Stimulated activated CD4-positive, alpha-beta T cell treated with anti-CD3 and anti-CD28 coated beads, TNF-alpha, amount 100 ng/mL, for 4 hours (primary cell): ENCODE results near the gene NUDT11.
"Not testable (repeated sequence)": the region's sequence is repeated elsewhere in the genome, so short reads cannot be mapped to it uniquely, and the experiment has no call there.

Source experiments
- DNase-seq, 3 experiments: peaks; one replicate each; pipeline ENCODE4 v3.0.0-alpha.2; 2020; ENCODE audit warnings: low read depth in 3 of 3

Gene NUDT11

DNA sequence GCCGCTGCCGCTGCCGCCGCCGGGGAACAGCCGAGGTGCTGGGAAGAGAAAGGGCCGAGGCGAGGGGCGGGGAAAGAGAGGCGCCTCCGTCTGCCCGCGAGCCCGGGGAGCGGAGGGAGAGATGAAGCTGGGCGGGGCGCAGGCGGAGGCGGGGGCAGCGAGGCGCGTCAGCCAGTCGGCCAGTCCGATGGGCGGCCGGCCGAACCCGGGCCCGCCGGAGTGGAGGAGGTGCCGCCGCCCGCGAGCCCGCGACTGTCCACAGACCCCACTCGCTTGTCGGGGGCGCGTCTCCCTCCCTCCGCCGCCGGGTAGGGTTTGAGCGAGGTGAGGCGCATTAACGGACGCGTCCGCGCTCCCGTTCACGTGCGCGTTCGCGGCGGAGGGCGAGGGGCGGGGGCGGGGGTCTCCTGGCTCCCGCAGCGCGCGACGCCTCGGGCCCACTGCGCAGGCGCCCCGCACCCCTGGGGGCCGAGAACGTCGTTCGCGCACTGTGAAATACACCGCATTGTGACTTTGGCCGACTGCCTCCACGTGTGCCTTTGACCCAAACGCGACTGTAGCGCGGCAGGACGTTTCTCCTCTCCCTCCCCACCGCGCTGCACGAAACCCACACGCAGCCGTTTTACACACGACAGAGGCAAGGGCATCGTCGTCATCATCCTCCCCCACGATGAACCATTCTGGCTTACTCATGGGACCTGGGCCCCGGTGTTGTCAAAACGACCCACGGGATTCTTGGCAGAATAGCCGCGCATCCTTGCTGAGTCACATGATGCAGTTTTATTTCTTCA, at the start of gene NUDT11:
Gene NUDT11 (minus strand): TSS at position 92 of the 791 bp plus-strand sequence. CDS start 148 bp downstream, outside the sequence.
- peak; percentile 14 to 21 (median 20) for DNase-seq

DNA sequence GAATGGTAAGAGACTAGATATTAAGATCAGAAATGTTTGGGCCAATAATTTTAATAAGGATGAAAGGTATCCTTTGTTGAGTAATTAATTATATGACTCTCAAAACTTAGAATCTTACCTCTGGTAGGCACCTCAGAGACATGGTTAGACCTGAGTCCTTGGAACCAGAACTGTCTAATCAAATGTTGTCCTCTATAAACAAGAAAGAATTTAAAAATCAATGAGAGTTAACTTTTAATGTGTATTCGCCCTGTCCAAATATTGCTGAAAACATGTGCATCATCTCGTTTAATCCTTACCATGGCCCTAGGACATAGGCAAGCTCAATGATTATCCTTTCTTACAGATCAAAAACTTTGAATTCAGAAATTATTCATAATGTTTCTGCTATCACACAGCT, 24.0 kb upstream of the NUDT11 start:
- DNase-seq = no peak

DNA sequence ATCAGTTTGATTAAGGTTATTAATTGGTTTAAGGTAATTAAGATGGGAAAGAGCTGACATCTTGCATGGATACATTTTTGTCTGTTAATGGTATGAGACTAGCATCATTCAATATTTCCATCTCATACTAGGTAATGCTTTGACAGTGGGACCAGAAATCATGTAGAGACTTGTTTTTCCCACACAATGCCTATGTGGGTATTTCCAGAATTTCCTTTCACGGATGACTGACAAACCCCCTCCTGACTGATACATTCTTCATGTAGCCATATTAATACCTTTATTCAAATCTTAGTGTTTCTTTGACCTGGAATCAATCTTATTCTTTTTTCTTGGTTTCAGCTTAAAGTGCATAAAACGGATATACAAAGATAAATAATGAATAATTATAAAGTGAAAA, 22.7 kb upstream of the NUDT11 start:
- DNase-seq = not testable (repeated sequence)

DNA sequence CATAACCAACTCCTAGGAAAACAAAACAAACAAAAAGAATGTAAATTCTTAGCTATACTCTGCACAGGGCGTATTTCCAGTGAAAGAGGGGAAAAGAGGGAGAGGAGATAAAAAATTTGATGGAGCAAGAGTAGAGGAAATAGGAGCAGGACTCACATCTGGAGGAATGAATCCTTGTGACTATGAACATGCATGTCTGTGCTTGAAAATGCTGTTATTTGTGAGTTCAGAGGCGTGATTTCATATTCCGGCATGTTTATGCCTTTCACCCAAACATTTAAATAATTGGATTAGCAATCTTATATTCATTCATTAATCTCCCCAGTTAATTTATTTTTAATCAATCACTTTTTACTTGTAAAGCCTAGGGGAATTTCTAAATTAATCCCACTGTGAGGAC, 11.2 kb upstream of the NUDT11 start:
- no peak for DNase-seq

DNA sequence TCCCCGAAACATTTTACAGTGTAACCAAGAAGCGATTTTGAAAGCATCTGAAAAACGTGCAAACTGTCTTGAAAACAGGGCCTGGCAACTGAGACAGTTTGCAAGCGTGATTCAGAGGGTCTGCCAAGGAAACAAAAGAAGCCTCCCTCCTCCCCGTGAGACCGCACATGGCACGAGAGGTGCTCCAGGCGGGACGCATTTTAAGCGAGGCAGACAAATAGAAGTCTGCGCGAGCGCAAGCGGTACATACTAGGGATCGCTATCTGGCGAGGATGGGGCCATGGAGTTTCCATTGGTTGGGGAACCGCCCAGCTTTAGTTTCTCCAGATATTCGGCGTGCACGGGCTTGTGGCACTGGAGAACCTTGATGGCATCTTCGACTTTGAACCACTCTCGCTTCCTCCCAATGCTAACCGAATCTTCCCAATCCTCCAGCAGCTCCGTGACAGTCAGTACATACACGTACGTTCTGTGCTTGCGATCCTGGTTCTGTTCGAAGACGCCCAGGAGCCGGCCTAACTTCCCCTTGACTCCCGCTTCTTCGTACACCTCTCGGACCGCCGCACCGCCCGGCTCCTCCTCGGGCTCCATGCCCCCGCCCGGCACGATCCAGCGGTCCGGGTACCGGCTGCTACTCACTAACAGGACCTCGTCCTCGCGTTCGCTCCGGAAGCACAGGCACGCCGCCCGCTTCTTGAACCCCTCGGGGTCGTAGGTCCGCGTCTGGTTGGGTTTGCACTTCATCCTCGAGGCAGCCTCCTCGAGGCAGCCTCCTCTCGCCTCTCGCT, 497 bp downstream of the NUDT11 start:
- DNase-seq = not testable (repeated sequence)

DNA sequence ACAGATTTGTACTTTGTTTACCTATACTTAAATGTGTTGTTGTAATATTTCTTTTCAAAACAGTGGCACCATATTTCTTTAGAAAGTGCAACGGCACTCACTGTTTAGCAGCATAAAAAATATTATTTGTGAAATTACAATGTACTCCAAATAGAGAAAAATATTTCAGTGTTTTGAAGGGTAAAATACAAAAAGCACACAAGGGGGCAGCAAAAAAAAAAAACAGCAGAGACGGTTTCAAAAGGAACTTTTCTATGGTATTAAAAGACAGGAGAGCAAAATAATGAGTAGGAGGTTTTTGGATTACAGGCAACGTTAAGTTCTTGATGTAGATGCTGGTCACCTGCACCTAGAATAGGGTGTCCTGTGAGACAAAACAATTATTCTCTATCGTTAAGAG, 2.0 kb downstream of the NUDT11 start:
- DNase-seq = no peak

DNA sequence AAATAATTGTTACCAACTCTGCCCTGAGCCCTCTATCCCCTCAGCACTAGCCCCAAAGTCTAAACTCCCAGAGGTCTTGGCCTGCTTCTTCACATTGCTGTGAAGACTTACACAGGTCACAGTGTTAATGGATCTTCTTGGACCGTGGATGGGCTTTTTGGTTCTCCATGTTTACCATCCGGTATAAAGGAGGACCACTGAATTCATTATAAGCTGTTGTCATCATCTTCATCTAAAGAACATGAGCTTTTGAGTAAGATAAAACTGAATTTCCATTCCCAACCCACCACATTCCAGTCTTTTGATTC, 8.5 kb downstream of the NUDT11 start:
- DNase-seq = no peak

DNA sequence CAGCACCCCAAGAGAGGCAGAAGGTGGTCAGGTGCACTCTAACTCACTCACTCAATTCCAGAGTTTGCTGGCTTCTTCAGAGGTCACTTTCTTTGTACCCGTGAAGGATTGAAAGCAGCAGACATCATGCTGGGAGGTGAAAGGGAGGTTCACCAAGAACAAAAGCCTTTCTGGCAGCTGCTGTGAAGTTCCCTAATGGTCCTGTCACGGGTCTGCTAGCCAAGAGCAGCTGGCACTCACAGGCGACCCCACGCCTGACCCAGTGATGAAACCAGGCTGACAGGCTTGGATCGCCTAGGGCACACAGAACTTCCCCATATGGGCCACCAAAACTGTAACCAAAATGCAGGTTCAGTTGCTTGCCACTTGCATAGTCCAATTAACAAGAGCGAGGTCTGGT, 11.8 kb downstream of the NUDT11 start:
- no peak for DNase-seq

DNA sequence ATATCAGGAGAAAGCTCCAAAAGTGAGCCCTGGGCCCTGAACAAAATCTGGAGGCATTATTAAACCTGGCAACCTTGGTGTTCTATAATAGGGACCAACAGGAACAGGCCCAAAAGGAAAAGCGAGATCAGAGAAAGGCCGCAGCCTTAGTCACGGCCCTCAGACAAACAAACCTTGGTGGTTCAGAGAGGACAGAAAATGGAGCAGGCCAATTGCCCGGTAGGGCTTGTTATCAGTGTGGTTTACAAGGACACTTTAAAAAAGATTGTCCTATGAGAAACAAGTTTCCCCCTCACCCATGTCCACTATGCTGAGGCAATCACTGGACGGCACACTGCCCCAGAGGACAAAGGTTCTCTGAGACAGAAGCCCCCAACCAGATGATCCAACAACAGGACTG, 14.0 kb downstream of the NUDT11 start:
- DNase-seq = not testable (repeated sequence)

DNA sequence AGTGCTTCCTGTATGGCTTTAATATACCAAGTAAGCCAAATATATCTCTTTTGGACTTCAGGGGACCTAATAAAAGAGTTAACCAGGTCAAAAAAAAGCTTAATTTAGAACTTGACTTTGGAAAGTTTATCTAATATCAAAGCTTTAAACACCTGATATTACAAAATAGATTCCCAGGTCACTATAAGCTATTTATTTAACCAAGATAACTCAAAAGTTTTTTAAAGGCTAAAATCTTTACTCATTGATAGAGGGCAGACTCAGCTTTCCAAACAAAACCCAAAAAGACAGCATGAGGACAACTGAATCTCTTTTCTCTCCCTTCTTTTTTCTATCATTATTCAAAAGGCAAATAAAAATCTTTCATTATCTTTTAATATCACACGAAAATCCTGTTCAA, 19.5 kb downstream of the NUDT11 start:
- no peak for DNase-seq

DNA sequence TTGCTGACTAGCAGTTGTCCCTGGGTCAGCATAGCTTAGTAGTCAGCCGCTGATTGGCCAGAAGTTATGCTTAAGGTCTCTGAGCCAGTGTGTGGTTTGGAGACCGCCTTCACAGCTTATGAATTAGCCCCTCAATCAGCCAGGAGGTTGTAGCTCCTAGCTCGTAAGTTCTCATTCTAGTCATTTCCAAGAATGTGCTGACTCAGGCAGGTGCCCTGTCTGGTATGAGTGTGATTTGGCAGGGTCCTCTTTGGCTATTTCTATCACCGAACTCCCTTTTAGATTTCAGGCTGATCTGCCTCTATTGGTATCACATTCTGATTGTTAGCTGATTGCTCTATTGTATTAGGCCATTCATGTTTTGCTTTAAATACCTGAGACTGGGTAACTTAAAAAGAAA, 33.1 kb downstream of the NUDT11 start:
- no peak for DNase-seq

DNA sequence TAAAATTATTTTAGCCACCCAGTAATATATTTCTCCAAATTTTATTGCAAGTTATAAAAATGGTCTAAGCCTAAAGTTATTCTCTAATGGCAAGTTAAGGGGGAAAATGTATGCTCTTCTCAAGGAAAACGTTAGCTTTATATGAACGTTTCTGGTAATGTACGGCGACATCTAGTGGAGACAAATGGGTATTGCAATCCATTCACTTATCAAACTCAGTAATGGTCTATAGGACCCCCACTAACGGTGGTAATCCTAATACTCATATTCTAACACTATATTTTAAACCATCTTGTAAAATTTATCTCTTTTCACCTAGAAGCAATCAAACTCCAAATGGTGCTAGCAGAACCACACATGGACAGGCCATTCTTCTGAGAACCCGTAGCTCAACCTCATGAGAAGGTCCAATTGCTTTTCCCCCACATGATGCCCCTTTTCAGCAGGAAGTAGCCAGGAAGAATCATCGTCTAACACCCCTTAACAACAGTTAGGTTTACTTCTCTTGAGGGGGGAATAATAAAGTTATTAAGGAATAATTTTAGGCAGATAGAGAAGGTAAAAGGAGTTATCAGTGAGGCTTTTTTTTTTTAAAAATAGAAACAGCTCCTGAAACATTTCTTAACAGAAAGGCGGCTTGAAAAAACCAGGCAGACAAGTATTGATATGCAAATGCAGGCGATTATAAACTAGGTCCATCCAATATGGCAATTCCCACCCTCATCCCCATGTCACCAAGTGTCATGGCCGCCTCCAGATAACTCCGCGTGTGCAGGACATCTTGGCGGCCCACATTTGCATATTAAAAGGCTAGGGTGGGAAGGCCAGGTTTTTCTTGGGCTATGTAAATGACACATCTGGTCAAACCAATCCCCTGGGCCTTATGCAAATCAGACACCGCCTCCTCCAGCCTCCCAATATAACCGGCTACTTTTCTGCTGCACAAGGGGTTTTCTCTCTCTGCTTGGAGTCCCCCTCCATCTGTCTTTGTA, 35.0 kb downstream of the NUDT11 start:
- no peak for DNase-seq

DNA sequence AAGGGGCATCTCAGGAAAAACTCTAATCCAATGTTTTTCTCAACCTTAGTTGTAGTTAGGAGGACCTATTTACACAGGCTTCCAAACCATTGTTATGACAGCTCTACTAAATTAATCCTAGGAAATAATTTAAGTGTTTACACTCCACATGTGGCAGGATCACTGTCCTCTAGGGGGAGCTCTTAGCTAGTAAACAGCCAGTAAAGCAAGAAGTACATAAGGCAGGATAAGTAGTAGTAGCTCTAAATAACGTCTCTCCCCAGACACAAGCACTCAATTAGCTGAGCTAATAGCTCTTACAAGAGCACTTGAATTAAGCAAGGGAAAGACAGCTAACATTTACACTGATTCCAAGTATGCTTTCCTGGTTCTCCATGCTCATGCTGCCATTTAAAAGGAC, 37.3 kb downstream of the NUDT11 start:
- DNase-seq = no peak

DNA sequence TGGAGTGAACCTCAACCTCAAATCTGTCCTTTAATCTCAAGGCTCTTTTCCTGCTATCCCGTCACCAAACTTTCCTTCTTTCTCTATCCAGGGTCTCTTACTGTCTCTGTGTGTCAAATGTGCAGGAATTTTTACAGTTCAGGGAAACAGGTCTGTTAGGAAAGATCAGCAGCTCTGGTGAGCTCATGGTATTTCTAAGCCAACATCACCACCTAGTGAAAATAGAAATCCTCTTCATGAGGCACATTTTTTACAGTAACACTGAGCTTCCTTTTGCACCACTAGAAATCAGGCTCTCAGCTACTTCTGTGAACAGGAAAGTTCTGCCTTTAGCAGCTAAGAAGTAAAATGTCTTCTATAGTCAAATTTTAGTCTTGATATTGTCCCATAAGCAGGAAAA, 39.6 kb downstream of the NUDT11 start:
- no peak for DNase-seq

DNA sequence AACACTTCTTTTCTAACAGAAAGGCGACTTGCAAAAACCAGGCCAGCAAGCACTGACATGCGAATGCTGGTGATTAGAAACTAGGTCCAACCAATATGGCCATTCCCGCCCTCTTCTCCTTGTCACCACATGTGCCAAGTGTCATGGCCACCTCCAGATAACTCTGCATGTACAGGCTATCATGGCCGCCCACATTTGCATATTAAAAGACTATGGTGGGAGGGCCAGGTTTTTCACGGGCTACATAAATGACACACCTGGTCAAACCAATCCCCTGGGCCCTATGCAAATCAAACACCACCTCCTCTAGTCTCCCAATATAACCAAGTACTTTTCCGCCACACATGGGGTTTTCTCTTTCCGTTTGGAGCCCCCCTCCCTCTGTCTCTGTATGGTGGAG, 40.1 kb downstream of the NUDT11 start:
- no peak for DNase-seq

DNA sequence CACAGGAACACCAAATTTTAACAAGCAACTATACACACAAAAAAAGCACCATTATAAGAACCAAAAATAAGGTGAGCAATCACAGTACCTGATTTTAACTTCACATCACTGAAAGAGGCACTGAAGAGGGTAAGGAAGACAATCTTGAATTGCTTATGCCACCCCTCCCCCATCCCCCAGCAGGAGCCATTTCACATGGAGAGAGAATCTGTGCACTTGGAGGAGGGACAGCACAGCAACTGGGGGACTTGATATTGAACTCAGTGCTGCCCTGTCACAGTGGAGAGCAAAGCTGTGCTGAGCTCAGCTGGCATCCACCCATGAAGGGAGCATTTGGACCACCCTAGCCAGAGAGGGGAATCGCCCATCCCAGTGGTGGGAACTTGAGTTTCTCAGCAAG, 56.0 kb downstream of the NUDT11 start:
- DNase-seq = no peak
